ENCODE measurements around the gene CARS1. TPM values are rescaled to one million over a fixed set of nuclear protein-coding genes. Genes with fewer than 3 reads are reported as not detected.

The CARS1 gene
- polyA plus RNA-seq, 1 of the 3 experiments (the other 2 are of a cell fraction): 52.1 TPM

DNA sequence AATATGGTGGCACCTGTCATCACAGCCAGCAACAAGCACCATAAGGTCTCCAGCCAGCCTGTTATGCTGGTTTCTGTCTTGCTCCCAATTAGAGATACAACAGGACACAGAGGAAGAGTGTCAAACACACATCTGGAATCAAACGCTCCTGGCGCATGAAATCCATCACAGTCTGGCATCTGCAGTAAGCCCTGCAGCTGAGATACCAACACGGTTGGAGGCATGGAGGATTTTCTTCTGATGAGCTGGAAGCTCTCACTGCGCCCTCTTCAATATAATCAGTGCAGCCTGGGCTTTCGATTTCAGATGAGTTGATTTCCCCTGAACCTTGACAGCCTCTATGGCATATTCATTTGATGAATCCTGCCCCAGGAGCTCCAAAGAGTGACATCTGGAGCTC is 27.8 kb upstream of the CARS1 start:
- no peak overlapping the region for H3K4me3 ChIP-seq (ENCODE audit: low read depth in 2 of 2, low read length in 1 of 2)
- no peaks in the 10 kb centered on the region for H3K9me3 ChIP-seq
- CTCF ChIA-PET: interaction anchor here (1.0 to 13.1 kb wide), 3 partner anchors 25 to 62 kb away, joined by 3 to 403 read pairs (median 3); no protein-coding TSS in a partner anchor
- H3K79me2 ChIP-seq (ENCODE audit: insufficient read depth): no peaks in the 10 kb centered on the region
- POLR2A ChIA-PET: no interaction called here
- H2AFZ ChIP-seq (ENCODE audit: low read depth): no peak overlapping the region
- 15% methylated on average over 5 of the region's 5 CpGs for WGBS (ENCODE audit: low lambda C conversion rate)
- TF ChIP-seq MXI1 (IDR thresholded peaks at IDR 0.05; ENCODE audit: low read depth, low read length): no peak
- TF ChIP-seq NRF1 (IDR thresholded peaks at IDR 0.05; ENCODE audit: low read depth, low read length): no peak
- peak; percentile 20 for TF ChIP-seq CHD2 (IDR thresholded peaks at IDR 0.05; ENCODE audit: low read length, partially characterized antibody)
- no peak for TF ChIP-seq TCF12 (IDR thresholded peaks at IDR 0.05)
- no peak for TF ChIP-seq NFIC (IDR thresholded peaks at IDR 0.05; ENCODE audit: borderline replicate concordance)
- no peak for TF ChIP-seq FOXM1 (IDR thresholded peaks at IDR 0.05; ENCODE audit: low read depth)
- TF ChIP-seq RCOR1 (IDR thresholded peaks at IDR 0.05; ENCODE audit: low read length): peak; percentile 93
- TF ChIP-seq EP300 (IDR thresholded peaks at IDR 0.05; ENCODE audit: borderline replicate concordance in 1 of 2, low read depth in 1 of 2, low read length in 1 of 2): peak in 1 of 2 experiments; percentile 35; a peak in 1 of 4 replicates
- no peak for TF ChIP-seq GABPA (IDR thresholded peaks at IDR 0.05; ENCODE audit: low read depth)
- no peak for TF ChIP-seq CTCF (IDR thresholded peaks at IDR 0.05)
- TF ChIP-seq, protein P1, sequence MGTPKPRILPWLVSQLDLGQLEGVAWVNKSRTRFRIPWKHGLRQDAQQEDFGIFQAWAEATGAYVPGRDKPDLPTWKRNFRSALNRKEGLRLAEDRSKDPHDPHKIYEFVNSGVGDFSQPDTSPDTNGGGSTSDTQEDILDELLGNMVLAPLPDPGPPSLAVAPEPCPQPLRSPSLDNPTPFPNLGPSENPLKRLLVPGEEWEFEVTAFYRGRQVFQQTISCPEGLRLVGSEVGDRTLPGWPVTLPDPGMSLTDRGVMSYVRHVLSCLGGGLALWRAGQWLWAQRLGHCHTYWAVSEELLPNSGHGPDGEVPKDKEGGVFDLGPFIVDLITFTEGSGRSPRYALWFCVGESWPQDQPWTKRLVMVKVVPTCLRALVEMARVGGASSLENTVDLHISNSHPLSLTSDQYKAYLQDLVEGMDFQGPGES (IDR thresholded peaks at IDR 0.05; ENCODE audit: low read depth, low read length): no peak
- TF ChIP-seq JUND (IDR thresholded peaks at IDR 0.05): no peak
- TF ChIP-seq, protein P2, sequence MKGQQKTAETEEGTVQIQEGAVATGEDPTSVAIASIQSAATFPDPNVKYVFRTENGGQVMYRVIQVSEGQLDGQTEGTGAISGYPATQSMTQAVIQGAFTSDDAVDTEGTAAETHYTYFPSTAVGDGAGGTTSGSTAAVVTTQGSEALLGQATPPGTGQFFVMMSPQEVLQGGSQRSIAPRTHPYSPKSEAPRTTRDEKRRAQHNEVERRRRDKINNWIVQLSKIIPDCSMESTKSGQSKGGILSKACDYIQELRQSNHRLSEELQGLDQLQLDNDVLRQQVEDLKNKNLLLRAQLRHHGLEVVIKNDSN (IDR thresholded peaks at IDR 0.05; ENCODE audit: borderline replicate concordance, low read depth): no peak
- no peak for TF ChIP-seq FOSL2 (IDR thresholded peaks at IDR 0.05; ENCODE audit: borderline replicate concordance, low read depth)
- no peak for TF ChIP-seq RAD21 (IDR thresholded peaks at IDR 0.05; ENCODE audit: low read length)
- no peak for TF ChIP-seq SMC3 (IDR thresholded peaks at IDR 0.05; ENCODE audit: low read depth, low read length)
- TF ChIP-seq TAF1 (IDR thresholded peaks at IDR 0.05; ENCODE audit: borderline replicate concordance, low read depth, low read length): no peak
- no peak for TF ChIP-seq RFX5 (IDR thresholded peaks at IDR 0.05; ENCODE audit: low read length)
- no peaks in the 10 kb centered on the region for H4K20me1 ChIP-seq (ENCODE audit: insufficient read depth)
- H3K9ac ChIP-seq: no peak overlapping the region
- H3K36me3 ChIP-seq (replicated peaks in 1 of 2; ENCODE audit: control insufficient read depth in 1 of 2, insufficient read depth in 2 of 2, low read length in 1 of 2): no peaks in the 10 kb centered on the region
- H3K27ac ChIP-seq (ENCODE audit: low read depth in 2 of 2, low read length in 1 of 2): no peak overlapping the region
- peak; percentile 53 for DNase-seq
- H3K4me2 ChIP-seq: no peak overlapping the region
- no peaks in the 10 kb centered on the region for H3K9me2 ChIP-seq
- H3K4me1 ChIP-seq (ENCODE audit: control insufficient read depth in 1 of 2, insufficient read depth in 2 of 2, low read depth in 1 of 2, low read length in 1 of 2): peaks cover 0 to 3% of the 10 kb centered on the region in 2 experiments; a peak in 1 of 4 replicates
- no peaks in the 10 kb centered on the region for H3K27me3 ChIP-seq (ENCODE audit: insufficient read depth)
- H3F3A ChIP-seq (replicated peaks; ENCODE audit: insufficient read depth): no peaks in the 10 kb centered on the region
